ENCODE data around the gene TBC1D10B. TPM values are rescaled to one million over a fixed set of nuclear protein-coding genes. Genes with fewer than 3 reads are reported as not detected.

TBC1D10B gene
- total RNA-seq, 1 donor from 2014 or later, result 26.0 TPM

- intact Hi-C loops (cut with DNase I), result no loop called here
- ATAC-seq (peak; percentile 98), DNase-seq (ENCODE audit: missing footprints) (peak; percentile 99)
Observed at GRCh38 chr16:30378236-30379157, 8.2 kb upstream of the TBC1D10B start.

DNA sequence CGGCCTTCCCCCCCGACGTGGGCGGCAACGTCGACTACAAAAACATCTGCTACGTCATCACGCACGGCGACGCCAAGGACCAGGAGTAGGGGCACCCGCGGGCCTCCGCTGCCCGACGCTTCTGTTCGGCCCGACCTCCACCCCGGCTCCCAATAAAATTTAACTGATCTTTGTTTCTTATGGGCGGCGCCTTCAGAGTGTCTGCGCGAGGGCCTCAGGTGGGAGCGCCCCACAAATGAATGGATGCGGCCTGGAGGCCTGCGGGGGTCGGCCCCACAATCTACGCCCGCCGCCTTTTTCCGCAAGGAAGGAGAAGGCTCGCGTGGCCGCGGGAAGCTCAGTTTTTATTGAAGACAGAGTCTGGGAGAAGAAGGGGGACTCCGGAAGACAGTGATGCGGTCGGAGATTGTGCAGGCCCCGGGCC, 7.5 kb upstream of the TBC1D10B start:
- intact Hi-C loops (cut with DNase I), result no loop called here
- ATAC-seq (peak; percentile 78), DNase-seq (ENCODE audit: missing footprints) (peak; percentile 99)

GRCh38 chr16:30377050-30377811, 6.9 kb upstream of the TBC1D10B start:
- DNase-seq (ENCODE audit: missing footprints), result no peak
- intact Hi-C loops (cut with DNase I), result no loop called here
- no peak for ATAC-seq

GRCh38 chr16:30376461-30376902, 6.2 kb upstream of the TBC1D10B start:
- ATAC-seq (no peak), DNase-seq (ENCODE audit: missing footprints) (no peak)
- intact Hi-C loops (cut with DNase I), result no loop called here

- intact Hi-C loops (cut with DNase I), result no loop called here
- ATAC-seq (no peak), DNase-seq (ENCODE audit: missing footprints) (no peak)
Observed at GRCh38 chr16:30375864-30376263, 5.6 kb upstream of the TBC1D10B start.

- DNase-seq (ENCODE audit: missing footprints), result no peak
- ATAC-seq, result no peak
- intact Hi-C loops (cut with DNase I), result no loop called here
Observed at GRCh38 chr16:30374538-30374937, 4.2 kb upstream of the TBC1D10B start, which contains the start of gene MYL11. TSS of gene MYL11 (plus strand) at chr16:30374802. CDS start at chr16:30374858, 56 bp downstream.

DNA sequence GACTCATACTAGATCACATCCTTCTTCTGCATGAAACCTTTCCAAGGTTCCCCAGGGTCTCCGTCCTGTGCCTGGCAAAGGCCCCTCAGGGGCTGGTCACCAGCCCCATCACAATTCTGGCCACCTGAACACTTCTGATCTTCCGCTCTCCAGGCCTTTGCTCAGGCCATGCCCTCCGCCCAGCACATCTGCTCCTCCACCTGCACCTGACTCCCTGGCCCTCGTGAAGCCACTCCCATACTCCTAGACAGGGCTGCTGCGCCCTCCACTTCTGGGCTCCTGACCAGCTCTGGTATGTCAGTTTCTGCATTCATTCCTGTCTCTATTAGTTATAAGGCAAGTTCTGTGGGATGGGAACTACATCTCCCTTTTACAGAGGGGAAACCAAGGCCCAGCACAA, 2.4 kb upstream of the TBC1D10B start:
- ATAC-seq, result no peak

DNA sequence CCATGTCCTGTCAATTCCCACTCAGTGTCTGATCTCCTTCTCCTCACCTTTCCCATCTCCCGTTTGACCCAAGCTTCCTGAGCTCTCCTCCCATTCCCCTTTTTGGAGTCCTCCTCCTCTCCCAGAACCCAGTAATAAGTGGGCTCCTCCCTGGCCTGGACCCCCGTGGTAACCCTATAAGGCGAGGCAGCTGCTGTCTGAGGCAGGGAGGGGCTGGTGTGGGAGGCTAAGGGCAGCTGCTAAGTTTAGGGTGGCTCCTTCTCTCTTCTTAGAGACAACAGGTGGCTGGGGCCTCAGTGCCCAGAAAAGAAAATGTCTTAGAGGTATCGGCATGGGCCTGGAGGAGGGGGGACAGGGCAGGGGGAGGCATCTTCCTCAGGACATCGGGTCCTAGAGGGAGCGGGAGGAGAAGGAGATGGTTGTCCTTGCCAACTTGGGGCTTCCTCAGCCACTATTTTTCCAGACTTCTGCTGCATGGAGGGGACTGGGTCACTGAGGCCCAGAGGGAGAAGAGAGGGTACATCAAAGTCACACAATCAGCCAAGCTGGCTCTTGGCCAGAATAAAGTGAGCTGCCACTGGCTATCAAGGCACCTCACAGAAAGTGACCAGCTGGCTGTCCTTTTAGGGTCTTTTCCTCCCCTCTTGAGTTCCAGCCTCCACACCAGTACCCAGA, 1.9 kb upstream of the TBC1D10B start:
- no peak for ATAC-seq
- intact Hi-C loops (cut with DNase I), result no loop called here
- no peak for DNase-seq (ENCODE audit: missing footprints)

More for the DNA sequence above, 2.4 kb upstream of the TBC1D10B start:
- DNase-seq (ENCODE audit: missing footprints), result no peak
- intact Hi-C loops (cut with DNase I), result no loop called here

GRCh38 chr16:30371248-30371816, 1.0 kb upstream of the TBC1D10B start:
- intact Hi-C loops (cut with DNase I), result no loop called here
- no peak for ATAC-seq
- no peak for DNase-seq (ENCODE audit: missing footprints)

DNA sequence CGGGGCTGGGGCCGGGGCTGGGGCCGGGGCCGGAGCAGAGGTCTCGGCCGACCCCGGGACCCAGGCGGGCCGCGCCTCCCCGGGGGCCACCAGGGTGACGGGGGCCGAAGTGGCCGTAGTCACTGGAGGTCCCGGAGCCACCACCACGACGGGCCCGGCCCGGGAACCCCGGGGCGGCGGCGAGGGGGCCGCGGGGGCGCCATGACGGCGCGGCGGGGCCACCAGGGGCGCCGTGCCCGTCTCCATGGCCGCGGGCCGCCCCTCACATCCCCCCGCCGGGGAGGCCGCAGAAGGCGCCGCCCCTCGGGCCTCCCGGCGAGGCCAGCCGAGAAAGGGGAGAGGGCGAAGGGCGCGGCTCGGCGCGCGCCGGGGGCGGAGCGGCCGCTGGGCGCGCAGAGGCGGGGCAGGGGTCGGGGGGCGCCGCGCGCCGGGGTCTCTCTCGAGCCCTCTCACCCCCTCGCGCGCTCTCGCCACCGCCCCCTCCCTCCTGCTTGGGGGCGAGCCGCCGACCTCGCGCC, 297 bp downstream of the TBC1D10B start:
- intact Hi-C loops (cut with DNase I), result no loop called here
- no peak for DNase-seq (ENCODE audit: missing footprints)
- ATAC-seq, result no peak

DNA sequence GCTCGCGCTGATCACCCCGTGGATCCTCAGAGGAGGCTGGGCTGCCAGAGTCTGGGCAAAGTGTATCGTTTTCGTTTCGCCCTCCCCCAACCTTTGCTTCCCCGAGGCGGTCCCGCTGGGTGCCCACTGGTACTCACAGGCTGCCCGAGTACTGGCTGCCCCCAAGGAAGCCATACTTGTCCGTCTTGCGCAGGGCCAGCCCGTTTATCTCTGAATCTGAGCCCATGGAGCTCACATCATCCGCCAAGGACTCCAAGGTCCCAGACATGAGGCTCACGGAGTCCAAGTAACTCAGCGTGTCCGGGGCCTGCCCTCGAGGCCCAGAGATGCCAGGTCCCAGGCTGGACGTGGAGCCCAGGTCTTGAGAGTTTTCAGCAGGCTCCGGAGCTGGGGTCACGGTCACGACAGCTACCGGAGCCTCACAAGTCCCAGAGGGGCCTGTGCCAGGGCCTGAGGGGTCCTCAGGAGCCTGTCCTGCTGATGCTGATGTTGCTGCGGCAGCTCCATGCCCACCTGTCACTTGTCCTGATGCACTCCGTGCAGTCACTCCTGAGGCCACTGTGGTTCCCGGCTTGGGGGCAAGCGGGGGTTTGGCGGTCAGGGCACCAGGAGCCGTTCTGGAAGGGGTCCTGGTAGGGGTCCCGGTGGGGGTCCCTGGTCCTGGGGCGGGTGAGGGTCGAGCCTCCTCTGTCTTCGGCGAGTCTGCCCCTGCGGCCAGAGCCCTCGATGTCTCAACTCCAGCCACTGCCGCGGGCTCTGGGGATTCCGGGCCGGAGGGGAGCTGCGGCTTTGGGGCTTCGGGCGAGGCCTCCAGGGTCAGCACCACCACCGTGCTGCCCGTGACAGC, 980 bp downstream of the TBC1D10B start:
- intact Hi-C loops (cut with DNase I), result no loop called here
- no peak for ATAC-seq
- no peak for DNase-seq (ENCODE audit: missing footprints)

DNA sequence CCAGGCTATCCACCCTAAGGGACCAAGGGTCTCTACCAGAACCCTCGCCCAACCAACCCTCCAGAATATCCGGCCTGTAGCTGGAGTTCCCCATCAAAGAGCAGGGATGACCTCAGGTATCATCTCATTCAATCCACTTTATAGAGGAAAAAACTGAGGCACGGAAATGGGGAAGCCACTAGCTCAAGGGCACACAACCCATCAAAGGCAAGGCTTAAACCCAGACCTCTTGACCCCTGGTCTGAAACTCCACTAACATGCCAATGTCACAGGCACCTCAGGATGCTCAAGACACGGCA, 1.6 kb downstream of the TBC1D10B start:
- intact Hi-C loops (cut with DNase I), result loop anchor here (1.0 kb wide), 1 partner anchor 13 kb away; the partner anchor contains the start of gene CD2BP2
- DNase-seq (ENCODE audit: missing footprints) (no peak), ATAC-seq (no peak)

- no peak for ATAC-seq
Observed at GRCh38 chr16:30368122-30368791, 2.0 kb downstream of the TBC1D10B start.

DNA sequence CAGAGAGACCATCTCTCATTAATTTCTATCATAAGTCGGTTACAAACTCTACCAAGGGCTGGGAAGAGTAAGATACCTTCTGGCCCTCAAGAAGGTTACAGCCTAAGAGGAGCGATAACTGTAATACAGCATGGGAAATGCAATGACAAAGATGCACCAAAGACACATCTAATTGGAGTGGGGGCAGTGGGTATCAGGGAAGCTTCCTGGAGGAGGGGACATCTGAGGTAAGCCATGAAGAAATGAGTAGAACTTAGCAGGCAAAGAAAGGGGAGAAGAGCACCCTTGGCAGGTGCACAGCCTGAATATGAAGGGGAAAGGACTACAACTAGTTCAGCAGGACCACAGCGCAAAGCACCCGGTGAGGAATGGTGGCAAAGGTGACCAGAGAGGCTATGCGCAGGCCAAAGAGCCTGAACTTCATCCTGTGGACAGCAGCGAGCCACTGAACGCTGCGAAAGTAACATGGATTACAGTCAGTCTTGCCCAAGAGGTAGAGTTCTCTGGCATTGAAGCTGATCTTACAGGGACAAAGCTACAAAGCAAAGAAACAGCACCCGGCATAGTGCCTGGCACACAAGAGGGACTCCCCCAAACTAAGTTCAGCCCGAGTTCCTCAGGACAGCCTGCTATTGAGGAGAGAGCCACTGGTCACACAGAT, 2.8 kb downstream of the TBC1D10B start:
- intact Hi-C loops (cut with DNase I), result loop anchor here (1.0 kb wide), 1 partner anchor 12 kb away; the partner anchor contains the start of gene CD2BP2
- DNase-seq (ENCODE audit: missing footprints), result no peak
- ATAC-seq, result no peak

More at GRCh38 chr16:30368122-30368791, 2.0 kb downstream of the TBC1D10B start:
- no peak for DNase-seq (ENCODE audit: missing footprints)
- intact Hi-C loops (cut with DNase I), result loop anchor here (1.0 kb wide), 1 partner anchor 13 kb away; the partner anchor contains the start of gene CD2BP2

DNA sequence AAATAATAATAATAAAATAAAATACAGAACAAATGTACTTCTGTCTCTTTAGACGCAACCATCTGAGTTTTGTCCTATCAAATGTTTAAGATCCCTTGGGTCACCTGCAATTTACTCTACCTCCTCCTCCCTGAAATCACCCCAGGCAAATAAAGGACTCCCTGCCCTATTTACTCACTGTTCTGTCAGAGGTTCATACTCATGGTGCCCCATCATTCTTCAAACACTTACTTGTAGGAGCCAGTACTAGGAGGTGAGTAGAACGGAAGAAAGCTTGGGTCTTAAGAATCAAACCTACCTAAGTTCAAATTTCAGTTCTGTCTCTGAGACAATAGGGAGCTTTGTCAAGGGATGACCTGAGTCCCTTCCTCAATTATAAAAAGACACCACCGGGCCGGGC, 3.8 kb downstream of the TBC1D10B start:
- DNase-seq (ENCODE audit: missing footprints) (no peak), ATAC-seq (no peak)
- intact Hi-C loops (cut with DNase I), result no loop called here

DNA sequence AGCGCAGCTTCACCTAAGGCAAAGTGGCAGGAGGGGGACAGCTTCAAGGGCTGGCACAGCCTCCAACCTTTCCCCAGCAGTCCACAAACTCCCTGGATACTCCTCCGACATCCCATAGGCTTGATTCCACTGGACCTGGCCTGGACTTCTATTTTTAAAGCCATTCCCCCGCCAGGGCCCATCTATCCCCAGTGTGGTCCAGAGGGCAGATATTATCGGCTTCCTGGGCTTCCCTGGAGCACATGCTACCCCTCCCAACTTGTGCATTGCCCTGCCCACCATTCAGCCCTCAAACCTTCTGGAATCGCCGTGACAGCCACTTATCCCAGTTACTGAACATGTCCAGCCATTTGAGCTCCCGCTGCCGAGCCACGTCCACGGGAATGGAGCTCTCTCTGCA, 5.1 kb downstream of the TBC1D10B start:
- intact Hi-C loops (cut with DNase I), result no loop called here
- DNase-seq (ENCODE audit: missing footprints) (no peak), ATAC-seq (no peak)

GRCh38 chr16:30361180-30361579, 9.1 kb downstream of the TBC1D10B start:
- ATAC-seq, result no peak
- intact Hi-C loops (cut with DNase I), result no loop called here
- DNase-seq (ENCODE audit: missing footprints), result no peak

All from Right ventricle myocardium inferior (tissue), 1 donor.